OCI-LY7 (cell line): Measurements from ENCODE around the gene SUSD3. TPM values are rescaled to one million over a fixed set of nuclear protein-coding genes. Genes with fewer than 3 reads are reported as not detected.

ENCODE experiments used
- BruUV-seq: library from RNA; stranded (reverse); fragments of 400-500 nt; replicated peaks from 2 replicates; lab custom pipeline; 2021; lab: Mats Ljungman, UMichigan
- CTCF ChIA-PET: fragments of 300-600 bp; sonication (Branson Sonifier 250); formaldehyde crosslinking; loops from one replicate; lab custom pipeline; 2022; ENCODE audit warnings: antibody characterized with exemption; ENCODE audit not compliant: unreplicated experiment; lab: Charles Lee
- POLR2A ChIA-PET: fragments of 300-600 bp; sonication (Branson Sonifier 250); formaldehyde crosslinking; loops from one replicate; lab custom pipeline; 2022; ENCODE audit warnings: antibody characterized with exemption; lab: Charles Lee
- DNase-seq: peaks from one replicate; pipeline ENCODE4 v3.0.0-alpha.2; 2015; ENCODE audit warnings: low spot score
- H2AFZ ChIP-seq: fragments of 200-600 bp; sonication (generic), shearing (Covaris generic); 2 replicates; pipeline ENCODE4 v1.6.1; 2014; ENCODE audit warnings: mild to moderate bottlenecking, antibody characterized with exemption, low read length, moderate library complexity
- H3K27ac ChIP-seq: fragments of 200-600 bp; sonication (generic); 2 replicates; pipeline ENCODE4 v1.5.1; 2014; ENCODE audit warnings: mixed run types, low read depth, mild to moderate bottlenecking, moderate library complexity, low read length, inconsistent platforms; ENCODE audit not compliant: poor library complexity, severe bottlenecking
- H3K36me3 ChIP-seq: fragments of 200-600 bp; sonication (generic); 2 replicates; pipeline ENCODE4 v1.6.1; 2014; ENCODE audit warnings: mild to moderate bottlenecking, antibody characterized with exemption, low read length, moderate library complexity, mixed read lengths; ENCODE audit not compliant: insufficient read depth
- H3K4me1 ChIP-seq: fragments of 200-600 bp; sonication (generic); 2 replicates; pipeline ENCODE4 v1.5.1; 2014; ENCODE audit warnings: mild to moderate bottlenecking, low read length; ENCODE audit not compliant: insufficient read depth, poor library complexity, severe bottlenecking
- H3K4me2 ChIP-seq: fragments of 200-600 bp; sonication (generic); 2 replicates; pipeline ENCODE4 v1.6.1; 2014; ENCODE audit warnings: mild to moderate bottlenecking, low read length
- H3K4me3 ChIP-seq: fragments of 200-600 bp; sonication (generic); 2 replicates; pipeline ENCODE4 v1.5.1; 2014; ENCODE audit warnings: mild to moderate bottlenecking, low read depth, low read length; ENCODE audit not compliant: poor library complexity, severe bottlenecking
- H3K79me2 ChIP-seq: fragments of 200-600 bp; sonication (generic); 2 replicates; pipeline ENCODE4 v1.6.1; 2016; ENCODE audit warnings: low read depth, mild to moderate bottlenecking, low read length, moderate library complexity, mixed read lengths; ENCODE audit not compliant: insufficient read depth
- H3K9me2 ChIP-seq: fragments of 200-600 bp; sonication (generic); 2 replicates; pipeline ENCODE4 v1.6.1; 2016; ENCODE audit warnings: mild to moderate bottlenecking, low read length, mixed read lengths; ENCODE audit not compliant: insufficient read depth
- H3K9me3 ChIP-seq: fragments of 200-600 bp; sonication (generic); 2 replicates; pipeline ENCODE4 v1.6.1; 2014; ENCODE audit warnings: mild to moderate bottlenecking, mixed run types, low read length, mixed read lengths
- H4K20me1 ChIP-seq: fragments of 200-600 bp; sonication (generic); 2 replicates; pipeline ENCODE4 v1.6.1; 2014; ENCODE audit warnings: mild to moderate bottlenecking, antibody characterized with exemption, low read length, moderate library complexity, mixed read lengths; ENCODE audit not compliant: insufficient read depth
- CTCF ChIP-seq: fragments of 200-600 bp; sonication (generic); conservative IDR thresholded peaks from 2 replicates; pipeline ENCODE4 v1.5.1; 2014; ENCODE audit warnings: mild to moderate bottlenecking, antibody characterized with exemption, low read length, moderate library complexity, mixed read lengths
- EZH2phosphoT487 ChIP-seq: fragments of 200-600 bp; sonication (generic); IDR thresholded peaks from 2 replicates; pipeline ENCODE4 v1.6.1; 2018; ENCODE audit warnings: low read depth, borderline replicate concordance, mild to moderate bottlenecking, mixed run types, antibody characterized with exemption, low read length, moderate library complexity, mixed read lengths
- intact Hi-C: fragments of 100-400 bp; cut with micrococcal nuclease; formaldehyde crosslinking; loops from one replicate; pipeline ENCODE4 v1.10.0; 2022; ENCODE audit not compliant: unreplicated experiment
- total RNA-seq, 2 experiments: library from RNA; depleted of rRNA in 1 of 2; stranded (reverse); fragments of >200 nt in 1 of 2; shearing (Covaris generic) in 1 of 2; gene quantifications; 2 replicates each; pipeline ENCODE4 v1.2.3, GENCODE V29; 2014 to 2022

Gene SUSD3
- total RNA-seq, 2 experiments from 2014 or later, result 94.1 to 201 TPM

GRCh38 chr9:93094658-93095204 is 36.2 kb downstream of the SUSD3 start:
- Histone ChIP-seq H3K4me3 (peak overlapping the region; percentile 71), H3K27ac (peak overlapping the region; percentile 87), H4K20me1 (no peaks in the 10 kb centered on the region), H3K4me2 (peak overlapping the region; percentile 99), H3K36me3 (no peaks in the 10 kb centered on the region), H3K9me3 (no peaks in the 10 kb centered on the region), H2AFZ (peak overlapping the region; percentile 2; the same call in 1 of the 2 replicates), H3K9me2 (no peaks in the 10 kb centered on the region), H3K79me2 (no peaks in the 10 kb centered on the region), H3K4me1 (peaks cover 64% of the 10 kb centered on the region)
- peak; percentile 79 for DNase-seq
- CTCF ChIA-PET, result interaction anchor here (0.6 to 1.3 kb wide), 4 partner anchors 30 to 260 kb away, joined by 3 to 4 read pairs (median 3); partner anchors contain the start of gene NINJ1
- POLR2A ChIA-PET, result interaction anchor here (1.3 to 1.6 kb wide), 2 partner anchors 30 to 67 kb away, joined by 4 to 13 read pairs; no protein-coding TSS in a partner anchor
- intact Hi-C loops, result loop anchor here (1.0 to 2.0 kb wide), 2 partner anchors 30 to 92 kb away; no protein-coding TSS in a partner anchor
- TSS peak; percentile 98 for BruUV-seq
- TF ChIP-seq EZH2phosphoT487 (no peak), CTCF (no peak)

GRCh38 chr9:93095205-93096130 is 37.0 kb downstream of the SUSD3 start:
- H3K27ac ChIP-seq, result peak overlapping the region; percentile 87
- peak; percentile 99 for DNase-seq
- H3K9me3 ChIP-seq, result 0 out of 2 replicates have a peak, but pooled peaks cover under 1% of the 10 kb centered on the region
- no peaks in the 10 kb centered on the region for H3K79me2 ChIP-seq
- no peaks in the 10 kb centered on the region for H3K36me3 ChIP-seq
- intact Hi-C loops, result loop anchor here (1.0 to 2.0 kb wide), 2 partner anchors 31 to 93 kb away; no protein-coding TSS in a partner anchor
- H3K9me2 ChIP-seq, result no peaks in the 10 kb centered on the region
- ChIA-PET CTCF (interaction anchor here (0.6 to 1.3 kb wide), 4 partner anchors 31 to 259 kb away, joined by 3 to 4 read pairs (median 3); partner anchors contain the start of gene NINJ1), POLR2A (interaction anchor here (0.6 to 1.6 kb wide), 3 partner anchors 31 to 130 kb away, joined by 3 to 13 read pairs (median 4); no protein-coding TSS in a partner anchor)
- peaks cover 60% of the 10 kb centered on the region for H3K4me1 ChIP-seq
- TF ChIP-seq CTCF (no peak), EZH2phosphoT487 (no peak)
- BruUV-seq, result no TSS peak
- peak overlapping the region; percentile 2; the same call in 1 of the 2 replicates for H2AFZ ChIP-seq
- H3K4me3 ChIP-seq, result peak overlapping the region; percentile 91
- H4K20me1 ChIP-seq, result no peaks in the 10 kb centered on the region
- peak overlapping the region; percentile 99 for H3K4me2 ChIP-seq
